ENCODE data around the gene CACNB2.

GRCh38 chr10:18310761-18311160 lies 170.5 kb downstream of the CACNB2 start:
- TF ChIP-seq CTCF (IDR thresholded peaks at IDR 0.05; ENCODE audit: low read depth, low read length) = no peak
- TF ChIP-seq POLR2A (IDR thresholded peaks at IDR 0.05; ENCODE audit: extremely low read depth, insufficient read length) = no peak

All from NB4 (cell line).